ENCODE measurements around the gene PTPRN2. TPM values are rescaled to one million over a fixed set of nuclear protein-coding genes. Genes with fewer than 3 reads are reported as not detected.

The PTPRN2 gene
- total RNA-seq, 1 experiment from 2014 or later = not detected

DNA sequence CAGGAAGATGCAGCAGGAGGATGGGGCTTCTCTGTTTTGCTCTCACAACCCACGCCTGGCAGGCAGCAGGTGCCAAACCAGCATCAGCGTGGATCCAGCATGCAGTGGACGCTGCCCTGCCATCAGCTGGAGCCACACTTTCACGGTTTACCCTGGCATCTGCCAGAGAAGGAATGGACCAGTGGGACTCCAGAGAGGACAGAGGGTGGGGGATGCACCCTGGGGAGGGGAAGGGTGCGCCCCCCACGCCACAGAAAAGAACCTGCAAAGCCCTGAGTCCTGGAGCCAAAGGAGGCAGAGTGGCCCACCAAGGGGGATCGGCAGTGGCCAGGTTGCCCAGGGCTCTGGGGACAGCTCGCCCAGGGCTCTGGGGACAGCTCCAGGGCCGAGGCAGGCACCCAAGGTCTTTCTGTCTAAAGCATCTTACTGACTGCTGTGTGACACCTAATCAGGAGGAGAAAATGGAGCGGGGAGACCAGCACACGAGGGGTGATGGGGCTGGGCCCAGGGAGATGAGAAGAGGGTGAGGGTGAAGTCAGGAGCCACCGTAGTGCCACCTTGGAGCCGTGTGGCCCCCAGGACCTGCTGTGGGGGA is 1025.7 kb downstream of the PTPRN2 start:
- Histone ChIP-seq H3K27me3 (ENCODE audit: insufficient read depth, low read depth) (peaks cover 90% of the 10 kb centered on the region), H3K36me3 (ENCODE audit: low read depth) (no peaks in the 10 kb centered on the region), H4K20me1 (ENCODE audit: insufficient read depth) (peaks cover 6% of the 10 kb centered on the region; the same call in 1 of the 2 replicates), H3K79me2 (ENCODE audit: low read depth) (no peaks in the 10 kb centered on the region), H3K27ac (no peak overlapping the region), H2AFZ (no peak overlapping the region), H3K4me1 (replicated peaks; ENCODE audit: insufficient read depth) (no peaks in the 10 kb centered on the region), H3K9me2 (ENCODE audit: insufficient read depth) (no peaks in the 10 kb centered on the region), H3K9me3 (ENCODE audit: insufficient read depth, low read depth) (peaks cover 4% of the 10 kb centered on the region), H3K4me2 (no peak overlapping the region), H3K4me3 (no peak overlapping the region), H3F3A (ENCODE audit: insufficient read depth, low read depth) (peaks cover 5% of the 10 kb centered on the region; the same call in 1 of the 2 replicates)
- intact Hi-C loops (cut with micrococcal nuclease; ENCODE audit: unreplicated experiment) = no loop called here
- no TSS peak for BruUV-seq (replicated peaks)
- DNase-seq = no peak
- CTCF ChIA-PET = no interaction called here
- POLR2A ChIA-PET (ENCODE audit: unreplicated experiment) = no interaction called here
- no peak for TF ChIP-seq EZH2 (IDR thresholded peaks at IDR 0.05; ENCODE audit: low read depth)
- TF ChIP-seq, protein P1, sequence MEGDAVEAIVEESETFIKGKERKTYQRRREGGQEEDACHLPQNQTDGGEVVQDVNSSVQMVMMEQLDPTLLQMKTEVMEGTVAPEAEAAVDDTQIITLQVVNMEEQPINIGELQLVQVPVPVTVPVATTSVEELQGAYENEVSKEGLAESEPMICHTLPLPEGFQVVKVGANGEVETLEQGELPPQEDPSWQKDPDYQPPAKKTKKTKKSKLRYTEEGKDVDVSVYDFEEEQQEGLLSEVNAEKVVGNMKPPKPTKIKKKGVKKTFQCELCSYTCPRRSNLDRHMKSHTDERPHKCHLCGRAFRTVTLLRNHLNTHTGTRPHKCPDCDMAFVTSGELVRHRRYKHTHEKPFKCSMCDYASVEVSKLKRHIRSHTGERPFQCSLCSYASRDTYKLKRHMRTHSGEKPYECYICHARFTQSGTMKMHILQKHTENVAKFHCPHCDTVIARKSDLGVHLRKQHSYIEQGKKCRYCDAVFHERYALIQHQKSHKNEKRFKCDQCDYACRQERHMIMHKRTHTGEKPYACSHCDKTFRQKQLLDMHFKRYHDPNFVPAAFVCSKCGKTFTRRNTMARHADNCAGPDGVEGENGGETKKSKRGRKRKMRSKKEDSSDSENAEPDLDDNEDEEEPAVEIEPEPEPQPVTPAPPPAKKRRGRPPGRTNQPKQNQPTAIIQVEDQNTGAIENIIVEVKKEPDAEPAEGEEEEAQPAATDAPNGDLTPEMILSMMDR (conservative IDR thresholded peaks at IDR 0.05) = no peak

DNA sequence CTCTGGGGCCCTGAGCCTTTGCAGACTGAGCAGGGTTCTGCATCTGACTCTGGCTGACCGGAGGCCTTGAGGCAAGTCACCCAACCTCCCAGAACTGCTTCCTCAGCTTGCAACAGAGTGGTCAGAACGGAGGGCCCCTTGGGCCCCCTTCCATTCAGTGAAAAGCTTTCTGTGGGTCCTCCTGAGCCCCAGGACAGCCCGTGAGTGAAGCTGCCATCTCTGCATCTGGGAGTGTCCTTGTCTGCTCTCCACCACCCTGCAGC is 1026.2 kb downstream of the PTPRN2 start:
- Histone ChIP-seq H3K9me3 (ENCODE audit: insufficient read depth, low read depth) (peaks cover 9% of the 10 kb centered on the region), H3K27ac (no peak overlapping the region), H4K20me1 (ENCODE audit: insufficient read depth) (peaks cover 6% of the 10 kb centered on the region; the same call in 1 of the 2 replicates), H3K4me1 (replicated peaks; ENCODE audit: insufficient read depth) (no peaks in the 10 kb centered on the region), H3K27me3 (ENCODE audit: insufficient read depth, low read depth) (peaks cover 90% of the 10 kb centered on the region), H3K4me2 (no peak overlapping the region), H2AFZ (no peak overlapping the region), H3K79me2 (ENCODE audit: low read depth) (no peaks in the 10 kb centered on the region), H3K36me3 (ENCODE audit: low read depth) (no peaks in the 10 kb centered on the region), H3F3A (ENCODE audit: insufficient read depth, low read depth) (peaks cover 10% of the 10 kb centered on the region), H3K4me3 (no peak overlapping the region), H3K9me2 (ENCODE audit: insufficient read depth) (no peaks in the 10 kb centered on the region)
- no peak for DNase-seq
- intact Hi-C loops (cut with micrococcal nuclease; ENCODE audit: unreplicated experiment) = no loop called here
- no TSS peak for BruUV-seq (replicated peaks)
- no peak for TF ChIP-seq EZH2 (IDR thresholded peaks at IDR 0.05; ENCODE audit: low read depth)
- TF ChIP-seq, protein P1 (conservative IDR thresholded peaks at IDR 0.05) = no peak
- ChIA-PET CTCF (no interaction called here), POLR2A (ENCODE audit: unreplicated experiment) (no interaction called here)

DNA sequence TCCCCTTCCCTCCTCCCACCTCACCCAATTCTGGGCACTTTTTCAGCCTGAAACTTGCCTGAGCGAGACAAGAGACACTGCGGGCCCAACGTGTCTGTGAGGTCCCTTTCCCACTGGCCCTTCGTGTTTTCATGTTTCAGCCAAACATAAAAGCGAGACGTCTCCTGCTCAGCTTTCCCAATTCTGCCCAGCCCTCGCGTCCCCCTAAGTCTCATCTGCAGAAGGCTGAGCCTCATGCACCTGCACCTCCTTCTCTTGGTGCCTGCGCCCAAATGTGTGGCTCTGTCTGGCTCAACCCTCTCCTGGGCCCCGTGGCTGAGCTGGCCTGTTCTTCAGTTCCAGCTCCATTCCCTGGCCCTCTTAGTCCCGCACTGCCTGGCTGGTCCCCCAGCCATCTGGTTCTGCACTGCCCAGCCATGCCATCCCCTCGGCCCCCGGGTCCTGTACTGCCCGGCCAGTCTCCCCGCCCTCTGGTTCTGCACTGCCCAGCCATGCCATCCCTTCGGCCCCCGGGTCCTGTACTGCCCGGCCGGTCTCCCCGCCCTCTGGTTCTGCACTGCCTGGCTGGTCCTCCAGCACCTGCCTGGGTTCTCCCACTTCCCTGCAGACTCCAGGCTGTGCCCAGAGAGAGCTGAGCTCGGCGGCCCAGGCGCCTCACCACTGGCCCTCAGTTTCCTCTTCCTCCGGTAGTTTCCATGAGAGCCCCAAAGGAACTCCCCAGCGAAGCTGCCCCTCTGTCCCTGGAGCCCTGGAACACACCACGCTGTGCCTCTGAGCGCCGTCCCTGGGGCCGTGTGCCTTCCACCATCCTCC is 1026.7 kb downstream of the PTPRN2 start:
- peaks cover 85% of the 10 kb centered on the region for H3K27me3 ChIP-seq (ENCODE audit: insufficient read depth, low read depth)
- no peaks in the 10 kb centered on the region for H3K9me2 ChIP-seq (ENCODE audit: insufficient read depth)
- no peaks in the 10 kb centered on the region for H3K36me3 ChIP-seq (ENCODE audit: low read depth)
- H2AFZ ChIP-seq = no peak overlapping the region
- peaks cover 14% of the 10 kb centered on the region for H3F3A ChIP-seq (ENCODE audit: insufficient read depth, low read depth)
- no peak overlapping the region for H3K27ac ChIP-seq
- no peak overlapping the region for H3K4me2 ChIP-seq
- TF ChIP-seq EZH2 (IDR thresholded peaks at IDR 0.05; ENCODE audit: low read depth) = no peak
- TF ChIP-seq, protein P1 (conservative IDR thresholded peaks at IDR 0.05) = no peak
- H3K79me2 ChIP-seq (ENCODE audit: low read depth) = no peaks in the 10 kb centered on the region
- POLR2A ChIA-PET (ENCODE audit: unreplicated experiment) = no interaction called here
- intact Hi-C loops (cut with micrococcal nuclease; ENCODE audit: unreplicated experiment) = no loop called here
- CTCF ChIA-PET = no interaction called here
- no TSS peak for BruUV-seq (replicated peaks)
- no peak for DNase-seq
- H3K4me1 ChIP-seq (replicated peaks; ENCODE audit: insufficient read depth) = no peaks in the 10 kb centered on the region
- H4K20me1 ChIP-seq (ENCODE audit: insufficient read depth) = peaks cover 7% of the 10 kb centered on the region; the same call in 1 of the 2 replicates
- peaks cover 11% of the 10 kb centered on the region for H3K9me3 ChIP-seq (ENCODE audit: insufficient read depth, low read depth)
- no peak overlapping the region for H3K4me3 ChIP-seq

Data from PC-9 (cell line).